Airway epithelial cell (primary cell): Measurements from ENCODE around the gene LRRC3C. TPM values are rescaled to one million over a fixed set of nuclear protein-coding genes. Genes with fewer than 3 reads are reported as not detected.

Experiments used
- total RNA-seq: library from RNA; depleted of rRNA; stranded (reverse); fragments of >200 nt; gene quantifications from 2 replicates; pipeline ENCODE4 v1.2.3, GENCODE V29; 2015

The LRRC3C gene, protein sequence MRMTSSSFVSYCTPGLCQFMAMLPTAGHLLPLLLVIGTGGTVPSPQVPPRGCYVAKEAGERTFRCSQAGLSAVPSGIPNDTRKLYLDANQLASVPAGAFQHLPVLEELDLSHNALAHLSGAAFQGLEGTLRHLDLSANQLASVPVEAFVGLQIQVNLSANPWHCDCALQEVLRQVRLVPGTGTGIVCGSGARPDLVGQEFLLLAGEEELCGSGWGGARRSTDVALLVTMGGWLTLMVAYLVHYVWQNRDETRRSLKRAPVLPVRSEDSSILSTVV
- not detected in 2 replicates for total RNA-seq

DNA sequence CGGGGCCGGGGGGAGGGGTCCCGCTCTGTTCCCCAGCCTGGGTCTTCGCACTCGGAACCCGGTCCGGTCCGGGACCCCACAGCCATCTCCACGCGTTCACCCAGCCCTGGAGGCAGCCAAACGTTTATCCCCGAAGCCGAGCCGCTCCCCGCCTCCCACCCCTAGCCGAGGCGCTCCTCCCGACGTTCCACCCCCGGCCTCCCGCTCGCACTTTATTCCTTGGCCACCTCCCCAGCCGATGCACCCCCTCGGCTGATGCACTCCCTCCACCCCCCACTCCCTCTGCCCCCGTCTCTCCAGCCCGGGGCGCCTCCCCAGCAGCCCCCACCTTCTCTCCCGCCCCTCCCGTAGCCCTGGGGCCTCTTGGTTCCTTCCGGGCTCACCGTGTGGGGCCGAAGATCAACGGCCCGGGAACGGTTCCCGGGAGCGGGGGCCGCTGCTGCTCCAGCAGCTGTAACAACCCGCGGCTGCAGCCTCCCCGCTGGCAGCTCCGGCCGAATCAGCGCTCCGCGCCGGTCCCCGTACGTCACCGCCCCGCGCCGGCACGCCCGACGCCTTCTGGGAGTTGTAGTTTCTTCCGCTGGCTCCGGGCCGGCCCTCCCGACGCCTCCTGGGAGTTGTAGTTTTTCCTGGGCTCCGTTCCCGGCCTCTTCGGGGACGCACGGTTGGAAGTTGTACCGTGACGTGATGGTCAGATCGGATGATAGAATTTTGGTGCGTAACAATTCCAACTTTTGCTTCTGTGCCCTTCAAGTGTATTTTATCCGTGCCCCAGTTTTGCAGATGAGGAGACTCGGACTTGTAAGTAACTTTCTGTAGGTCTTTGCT, at the start of gene LRRC3C, which contains the start of gene ORMDL3:
TSS of gene LRRC3C (plus strand) at position 632 of the 828 bp plus-strand sequence. CDS start 13,792 bp downstream, outside the sequence.
TSS of gene ORMDL3 (minus strand) at position 501 of the 828 bp plus-strand sequence. CDS start 3,398 bp downstream, outside the sequence.

DNA sequence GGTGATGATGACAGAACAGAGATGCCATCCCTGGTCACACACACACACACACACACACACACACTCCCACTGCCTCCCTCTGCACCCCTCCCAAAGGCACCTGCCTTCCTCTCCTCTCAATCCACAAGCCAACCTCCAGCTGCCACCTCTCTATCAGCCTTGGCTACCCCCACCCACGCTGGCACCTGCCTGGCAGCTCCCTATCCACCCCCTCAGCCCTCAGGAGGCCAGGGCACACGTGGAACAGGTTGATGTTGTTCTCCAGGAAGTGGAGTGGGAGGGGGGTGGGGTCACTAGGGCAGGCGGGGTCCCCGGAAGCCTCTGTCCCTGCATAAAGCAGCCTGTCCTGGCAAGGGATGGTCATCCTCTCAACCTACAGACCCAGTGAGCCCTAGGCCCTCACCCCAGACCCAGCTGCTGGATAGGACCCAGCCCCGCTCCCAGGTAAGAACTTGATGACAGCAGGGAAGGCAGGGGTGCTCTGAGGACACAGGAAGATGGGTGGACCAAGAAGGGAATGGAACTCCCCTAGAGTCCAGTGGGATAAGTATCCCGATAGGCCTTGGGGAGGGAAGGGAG, 35.2 kb downstream of the LRRC3C start, which contains the start of gene GSDMA:
TSS of gene GSDMA (plus strand) at position 363 of the 579 bp plus-strand sequence. CDS start 2,684 bp downstream, outside the sequence.

DNA sequence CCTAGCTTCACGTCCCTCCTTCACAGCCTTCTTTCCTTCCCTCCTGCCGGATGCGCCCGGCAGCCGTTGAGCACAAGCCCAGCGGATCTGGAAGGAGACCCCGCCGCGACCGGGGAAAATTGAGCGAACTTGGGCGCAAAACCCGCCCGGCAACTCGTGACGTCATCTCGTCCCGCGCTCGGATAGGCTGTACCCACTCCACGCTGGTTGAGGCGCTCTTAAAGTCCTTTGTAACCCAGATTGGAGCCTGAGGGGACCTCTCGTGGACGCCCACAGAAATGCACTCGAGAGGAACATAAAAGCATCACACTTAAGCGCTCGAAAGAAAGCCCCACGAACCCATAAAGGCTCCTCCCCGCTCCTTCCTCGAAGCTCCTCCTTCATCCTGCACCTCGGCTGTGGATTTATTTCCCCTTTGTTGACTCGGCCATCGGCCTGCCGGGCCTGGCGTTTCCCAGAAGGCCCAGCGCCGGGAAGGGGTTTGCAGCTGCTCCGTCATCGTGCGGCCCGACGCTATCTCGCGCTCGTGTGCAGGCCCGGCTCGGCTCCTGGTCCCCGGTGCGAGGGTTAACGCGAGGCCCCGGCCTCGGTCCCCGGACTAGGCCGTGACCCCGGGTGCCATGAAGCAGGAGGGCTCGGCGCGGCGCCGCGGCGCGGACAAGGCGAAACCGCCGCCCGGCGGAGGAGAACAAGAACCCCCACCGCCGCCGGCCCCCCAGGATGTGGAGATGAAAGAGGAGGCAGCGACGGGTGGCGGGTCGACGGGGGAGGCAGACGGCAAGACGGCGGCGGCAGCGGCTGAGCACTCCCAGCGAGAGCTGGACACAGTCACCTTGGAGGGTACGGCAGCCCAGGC, 53.0 kb downstream of the LRRC3C start, which contains the start of gene PSMD3:
TSS of gene PSMD3 (plus strand) at position 457 of the 856 bp plus-strand sequence. CDS start at position 621, 164 bp downstream.

Other genes starting within 250 kb of the LRRC3C start
- 8.0 and 9.7 TPM in 2 replicates for gene PGAP3, start 239.7 kb upstream of the LRRC3C start, total RNA-seq
- 57.0 and 69.2 TPM in 2 replicates for gene ERBB2, start 227.7 kb upstream of the LRRC3C start, total RNA-seq
- 61.4 and 102 TPM in 2 replicates for gene MIEN1, start 197.2 kb upstream of the LRRC3C start, total RNA-seq
- 16.4 and 26.3 TPM in 2 replicates for gene GRB7, start 189.8 kb upstream of the LRRC3C start, total RNA-seq
- 0.21 TPM in 1 of 2 replicates, not detected in the other for gene IKZF3, start 63.4 kb upstream of the LRRC3C start, total RNA-seq
- 0.05 TPM in 1 of 2 replicates, not detected in the other for gene ZPBP2, start 59.5 kb upstream of the LRRC3C start, total RNA-seq
- 1.6 and 1.8 TPM in 2 replicates for gene GSDMB, start 9.1 kb upstream of the LRRC3C start, total RNA-seq
- gene ORMDL3, start 131 bp upstream of the LRRC3C start, total RNA-seq: 30.8 and 33.1 TPM in 2 replicates
- gene GSDMA, start 35.3 kb downstream of the LRRC3C start, total RNA-seq: 0.56 and 0.70 TPM in 2 replicates
- gene PSMD3, start 53.1 kb downstream of the LRRC3C start, total RNA-seq: 119 and 167 TPM in 2 replicates
- 5.8 and 8.4 TPM in 2 replicates for gene CSF3, start 87.7 kb downstream of the LRRC3C start, total RNA-seq
- gene MED24, start 126.7 kb downstream of the LRRC3C start, total RNA-seq: 72.9 and 79.9 TPM in 2 replicates
- gene THRA, start 135.2 kb downstream of the LRRC3C start, total RNA-seq: 5.2 and 6.7 TPM in 2 replicates
- gene NR1D1, start 172.9 kb downstream of the LRRC3C start, total RNA-seq: 1.8 and 4.1 TPM in 2 replicates
- gene MSL1, start 194.2 kb downstream of the LRRC3C start, total RNA-seq: 35.8 and 47.3 TPM in 2 replicates
- 19.9 and 23.1 TPM in 2 replicates for gene CASC3, start 212.8 kb downstream of the LRRC3C start, total RNA-seq
- gene RAPGEFL1, start 249.7 kb downstream of the LRRC3C start, total RNA-seq: 58.6 and 63.5 TPM in 2 replicates